Testis (tissue), 3 donors: ENCODE measurements around the gene ERC2. TPM values are rescaled to one million over a fixed set of nuclear protein-coding genes. Genes with fewer than 3 reads are reported as not detected.

ENCODE experiments used
- DNase-seq: peaks from one replicate; pipeline ENCODE4 v3.0.0-alpha.2; 2019
- H3K27ac ChIP-seq, 2 donors: fragments of 200-600 bp; sonication (generic); one replicate each; pipeline ENCODE4 v1.5.1; 2019
- H3K27me3 ChIP-seq: fragments of 200-600 bp; sonication (generic); one replicate; pipeline ENCODE4 v1.5.1; 2019
- H3K36me3 ChIP-seq: fragments of 200-600 bp; sonication (generic); one replicate; pipeline ENCODE4 v1.5.1; 2017; ENCODE audit warnings: low read depth; ENCODE audit errors: missing control alignments
- H3K4me1 ChIP-seq: fragments of 200-600 bp; sonication (generic); one replicate; pipeline ENCODE4 v1.5.1; 2019
- H3K4me3 ChIP-seq, 2 donors: fragments of 200-600 bp; sonication (generic); one replicate each; pipeline ENCODE4 v1.5.1; 2017 to 2019
- H3K9me3 ChIP-seq: fragments of 200-600 bp; sonication (generic); one replicate; pipeline ENCODE4 v1.5.1; 2017
- POLR2A ChIP-seq: fragments of 450-650 bp; IDR thresholded peaks from one replicate; pipeline ENCODE4 v1.6.1; 2017; ENCODE audit warnings: antibody characterized with exemption, mild to moderate bottlenecking, moderate library complexity
- WGBS, 2 donors: methylation state at CpG; one replicate each; pipeline ENCODE4 v1.1.5; 2018; 5-methylcytosine and 5-hydroxymethylcytosine counted together
- intact Hi-C: fragments of 100-400 bp; cut with DNase I; formaldehyde crosslinking; loops from one replicate; pipeline ENCODE4 v1.15.1; 2023; ENCODE audit warnings: low total_unique reads
- polyA plus RNA-seq: library from polyadenylated mRNA; stranded (reverse); fragments of 350-450 nt; fragmentation: Illumina TruSeq; extraction: RNeasy Lipid Tissue Mini Kit (QIAGEN cat#74804); gene quantifications from one replicate; pipeline ENCODE4 v1.2.3, GENCODE V29; 2014; ENCODE audit warnings: low read depth, low replicate concordance; ENCODE audit not compliant: insufficient read depth
- total RNA-seq, 2 donors: library from RNA; depleted of rRNA; stranded (reverse); fragments of >200 nt; gene quantifications; one replicate each; pipeline ENCODE4 v1.2.3, GENCODE V29; 2016
- TF ChIP-seq, protein P1 (sequence below), 3 experiments: fragments of 450-650 bp in 2 of 3; fragments of 200-600 bp in 1 of 3; sonication (generic) in 1 of 3; IDR thresholded peaks; one replicate each; pipeline ENCODE4 v1.5.1; 2016 to 2019; ENCODE audit warnings: antibody characterized with exemption in 3 of 3, mild to moderate bottlenecking in 2 of 3, moderate library complexity in 1 of 3

ERC2 gene
- total and polyA plus RNA-seq, 3 donors from 2014 or later = 1.9 to 6.1 (median 5.9) TPM

DNA sequence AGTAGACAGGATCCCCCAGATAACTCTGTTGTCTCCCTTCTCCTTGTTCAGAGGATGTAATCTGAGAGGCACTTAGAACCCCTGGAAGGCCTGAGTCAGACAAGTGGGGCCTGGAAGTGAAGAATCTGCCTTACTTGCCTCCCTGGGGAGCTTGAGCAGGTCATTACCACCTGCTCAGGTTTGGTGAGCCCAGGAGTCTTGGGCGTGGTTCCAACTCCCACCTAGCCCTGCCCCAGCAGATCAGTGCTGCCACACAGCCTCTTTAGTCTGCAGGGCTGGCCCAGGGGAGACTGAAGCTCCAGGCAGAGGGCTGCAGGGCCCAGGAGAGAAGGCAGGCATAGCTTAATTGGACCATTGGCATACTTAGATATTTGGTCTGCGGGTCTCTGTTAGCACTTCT lies 230.0 kb downstream of the ERC2 start:
- Histone ChIP-seq H3K27ac (no peak overlapping the region), H3K36me3 (no peaks in the 10 kb centered on the region), H3K27me3 (no peaks in the 10 kb centered on the region), H3K9me3 (no peaks in the 10 kb centered on the region), H3K4me1 (no peaks in the 10 kb centered on the region), H3K4me3 (no peak overlapping the region)
- no peak for TF ChIP-seq POLR2A
- TF ChIP-seq, protein P1, sequence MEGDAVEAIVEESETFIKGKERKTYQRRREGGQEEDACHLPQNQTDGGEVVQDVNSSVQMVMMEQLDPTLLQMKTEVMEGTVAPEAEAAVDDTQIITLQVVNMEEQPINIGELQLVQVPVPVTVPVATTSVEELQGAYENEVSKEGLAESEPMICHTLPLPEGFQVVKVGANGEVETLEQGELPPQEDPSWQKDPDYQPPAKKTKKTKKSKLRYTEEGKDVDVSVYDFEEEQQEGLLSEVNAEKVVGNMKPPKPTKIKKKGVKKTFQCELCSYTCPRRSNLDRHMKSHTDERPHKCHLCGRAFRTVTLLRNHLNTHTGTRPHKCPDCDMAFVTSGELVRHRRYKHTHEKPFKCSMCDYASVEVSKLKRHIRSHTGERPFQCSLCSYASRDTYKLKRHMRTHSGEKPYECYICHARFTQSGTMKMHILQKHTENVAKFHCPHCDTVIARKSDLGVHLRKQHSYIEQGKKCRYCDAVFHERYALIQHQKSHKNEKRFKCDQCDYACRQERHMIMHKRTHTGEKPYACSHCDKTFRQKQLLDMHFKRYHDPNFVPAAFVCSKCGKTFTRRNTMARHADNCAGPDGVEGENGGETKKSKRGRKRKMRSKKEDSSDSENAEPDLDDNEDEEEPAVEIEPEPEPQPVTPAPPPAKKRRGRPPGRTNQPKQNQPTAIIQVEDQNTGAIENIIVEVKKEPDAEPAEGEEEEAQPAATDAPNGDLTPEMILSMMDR (IDR thresholded peaks at IDR 0.05) = no peak
- intact Hi-C loops = no loop called here
- DNase-seq = no peak
- 89 to 92% methylated on average over 2 of the region's 2 CpGs for WGBS, 2 donors

DNA sequence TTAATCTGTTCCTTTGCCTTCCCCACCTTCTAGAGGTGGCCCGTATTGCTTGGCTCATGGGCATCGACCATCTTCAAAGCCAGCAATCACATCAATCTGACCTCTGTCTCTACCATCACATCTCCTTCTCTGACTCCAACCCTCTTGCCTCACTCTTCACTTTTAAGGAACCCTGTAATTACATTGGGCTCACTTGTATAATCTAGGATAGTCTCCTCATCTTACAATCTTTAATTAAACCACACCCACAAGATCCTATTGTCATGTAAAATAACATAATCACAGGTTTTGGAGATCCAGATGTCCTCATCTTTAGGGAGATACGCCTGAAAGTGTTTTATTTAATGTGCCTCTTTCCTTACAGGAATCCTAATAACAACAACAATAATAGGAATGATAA lies 234.5 kb downstream of the ERC2 start:
- Histone ChIP-seq H3K27ac (no peak overlapping the region), H3K36me3 (no peaks in the 10 kb centered on the region), H3K9me3 (no peaks in the 10 kb centered on the region), H3K4me1 (no peaks in the 10 kb centered on the region), H3K4me3 (no peak overlapping the region), H3K27me3 (no peaks in the 10 kb centered on the region)
- WGBS, 2 donors = 88 to 92% methylated on average over 3 of the region's 3 CpGs
- TF ChIP-seq POLR2A = no peak
- TF ChIP-seq, protein P1 (IDR thresholded peaks at IDR 0.05) = no peak
- intact Hi-C loops = no loop called here
- DNase-seq = no peak

DNA sequence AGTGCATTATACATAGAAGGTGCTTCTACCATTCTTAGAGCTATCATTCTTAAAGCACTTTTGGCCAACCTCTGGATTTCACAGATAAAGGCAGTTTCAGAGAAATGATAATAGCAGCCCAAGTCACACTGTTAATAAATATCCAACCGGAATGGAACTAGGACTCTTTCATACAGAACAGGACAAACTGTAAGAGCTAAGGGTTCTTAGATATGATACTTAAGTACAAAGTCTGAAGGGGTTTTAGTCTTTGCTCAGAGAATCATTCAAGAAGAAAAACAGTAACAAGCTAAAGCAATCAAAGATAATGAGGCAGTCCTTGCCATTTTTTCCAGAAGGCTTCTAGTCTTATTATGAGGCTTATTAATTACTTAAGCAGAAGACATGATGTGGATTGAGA lies 239.0 kb downstream of the ERC2 start:
- Histone ChIP-seq H3K4me3 (no peak overlapping the region), H3K36me3 (no peaks in the 10 kb centered on the region), H3K27ac (no peak overlapping the region), H3K9me3 (no peaks in the 10 kb centered on the region), H3K4me1 (no peaks in the 10 kb centered on the region), H3K27me3 (no peaks in the 10 kb centered on the region)
- no peak for DNase-seq
- intact Hi-C loops = no loop called here
- 32 to 42% methylated on average over 1 of the region's 1 CpG for WGBS, 2 donors
- TF ChIP-seq, protein P1 (IDR thresholded peaks at IDR 0.05) = no peak
- no peak for TF ChIP-seq POLR2A

DNA sequence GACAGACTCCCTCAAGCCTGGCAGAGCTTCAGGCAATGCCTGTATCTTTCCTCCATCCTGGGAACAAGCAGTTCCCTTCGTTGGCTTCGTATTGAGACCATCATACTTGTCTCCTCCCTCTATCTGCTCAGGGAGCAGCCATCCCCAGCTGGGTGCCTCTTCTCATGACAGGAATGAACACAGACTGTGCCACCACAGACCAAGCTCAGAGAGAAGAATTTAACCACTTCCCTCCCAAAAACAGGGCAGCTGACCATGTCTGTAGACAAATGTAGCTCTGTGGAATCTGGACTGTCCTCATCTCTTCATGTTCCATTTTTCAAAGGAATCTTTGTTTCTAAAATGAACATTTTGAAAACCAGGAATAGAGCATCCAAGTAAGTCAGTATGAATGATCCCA lies 245.4 kb downstream of the ERC2 start:
- WGBS, 2 donors = 26 to 36% methylated on average over 2 of the region's 2 CpGs
- peak; percentile 38 for DNase-seq

More for the DNA sequence above, 245.4 kb downstream of the ERC2 start:
- TF ChIP-seq POLR2A = no peak
- TF ChIP-seq, protein P1 (IDR thresholded peaks at IDR 0.05) = no peak
- H3K9me3 ChIP-seq = no peaks in the 10 kb centered on the region
- no peak overlapping the region for H3K27ac ChIP-seq
- H3K4me3 ChIP-seq = no peak overlapping the region
- no peaks in the 10 kb centered on the region for H3K36me3 ChIP-seq
- H3K4me1 ChIP-seq = no peaks in the 10 kb centered on the region
- intact Hi-C loops = no loop called here
- H3K27me3 ChIP-seq = no peaks in the 10 kb centered on the region
